Kidney (tissue), 14 donors: ENCODE data around the gene CNOT4. TPM values are rescaled to one million over a fixed set of nuclear protein-coding genes. Genes with fewer than 3 reads are reported as not detected.

Experiments used
- DNase-seq, 5 donors: peaks; one replicate each; pipeline ENCODE4 v3.0.0-alpha.2; 2013 to 2020
- FAIRE-seq: peaks from 2 replicates; lab custom pipeline; 2012; peaks lifted over from hg19 to GRCh38; lab: Jason Lieb, UNC
- H3K27ac ChIP-seq, 2 donors: one replicate each; pipeline ENCODE4 v1.7.0; 2013; ENCODE audit warnings: low read depth in 2 of 2, low read length in 2 of 2, inconsistent platforms in 1 of 2
- H3K27me3 ChIP-seq: one replicate; pipeline ENCODE4 v1.7.1; 2013; ENCODE audit warnings: low read length, inconsistent platforms; ENCODE audit not compliant: control insufficient read depth, insufficient read depth
- H3K36me3 ChIP-seq, 3 donors: one replicate each; pipeline versions ENCODE4 v1.7.0 to v1.7.1; 2013; ENCODE audit warnings: low read length in 3 of 3, control low read depth in 1 of 3, inconsistent platforms in 1 of 3; ENCODE audit not compliant: insufficient read depth in 3 of 3, control insufficient read depth in 2 of 3
- H3K4me1 ChIP-seq, 3 donors: one replicate each; pipeline versions ENCODE4 v1.7.0 to v1.7.1; 2013; ENCODE audit warnings: low read length in 3 of 3, inconsistent platforms in 1 of 3, low read depth in 1 of 3; ENCODE audit not compliant: control insufficient read depth in 2 of 3, insufficient read depth in 2 of 3
- H3K4me3 ChIP-seq, 3 donors: one replicate each; pipeline versions ENCODE4 v1.7.0 to v1.8.1; 2013; ENCODE audit warnings: low read length in 3 of 3, control low read depth in 1 of 3, inconsistent platforms in 1 of 3
- H3K9ac ChIP-seq, 3 donors: one replicate each; pipeline versions ENCODE4 v1.7.0 to v1.7.1; 2013; ENCODE audit warnings: low read length in 3 of 3, control low read depth in 1 of 3, inconsistent platforms in 1 of 3
- H3K9me3 ChIP-seq, 3 donors: one replicate each; pipeline versions ENCODE4 v1.7.0 to v1.7.1; 2013; ENCODE audit warnings: low read length in 3 of 3, control low read depth in 1 of 3, inconsistent platforms in 1 of 3; ENCODE audit not compliant: control insufficient read depth in 2 of 3, insufficient read depth in 1 of 3
- CTCF ChIP-seq: IDR thresholded peaks from 3 replicates; pipeline ENCODE4 v1.5.1; 2012; ENCODE audit warnings: mild to moderate bottlenecking, moderate library complexity, borderline replicate concordance; ENCODE audit not compliant: insufficient read depth; ENCODE audit errors: extremely low read depth
- intact Hi-C: fragments of 100-400 bp; cut with DNase I; formaldehyde crosslinking; loops from one replicate; pipeline ENCODE4 v1.11.1; 2022
- polyA plus RNA-seq: library from polyadenylated mRNA; stranded (reverse); fragments of 350-450 nt; fragmentation: Illumina TruSeq; extraction: RNeasy Lipid Tissue Mini Kit (QIAGEN cat#74804); gene quantifications from one replicate; pipeline ENCODE4 v1.2.3, GENCODE V29; 2014; ENCODE audit warnings: low read depth, low replicate concordance; ENCODE audit not compliant: insufficient read depth
- total RNA-seq: library from RNA; stranded (reverse); fragmentation: NEBNext Ultra II Directional; extraction: Animal tissue kit (Norgen Biotek cat#: 25700); gene quantifications from one replicate; pipeline ENCODE4 v1.2.1, GENCODE V29; 2021
- donor health status: control.
- donor health status: control.
- donor health status: control.
- donor health status: control.
- donor health status: control.
- donor health status: DM: yes; HTN: yes; CAD: no.
- donor health status: Normal renal cell carcinoma (clear cell type).

The CNOT4 gene
- total and polyA plus RNA-seq, 2 donors from 2014 or later, result 8.4 to 26.2 TPM

GRCh38 chr7:135486261-135486920 lies 23.5 kb downstream of the CNOT4 start:
- intact Hi-C loops, result no loop called here
- Histone ChIP-seq H3K4me3 (no peak overlapping the region), H3K27me3 (no peaks in the 10 kb centered on the region), H3K36me3 (no peaks in the 10 kb centered on the region), H3K9me3 (no peaks in the 10 kb centered on the region), H3K4me1 (no peaks in the 10 kb centered on the region), H3K27ac (no peak overlapping the region), H3K9ac (no peak overlapping the region)
- TF ChIP-seq CTCF, result no peak
- FAIRE-seq, result no peak
- no peak for DNase-seq

- no peaks in the 10 kb centered on the region for H3K36me3 ChIP-seq
- no peak for FAIRE-seq
These were observed 28.3 kb downstream of the CNOT4 start for GRCh38 chr7:135481598-135481979.

GRCh38 chr7:135480966-135481597 lies 28.8 kb downstream of the CNOT4 start:
- no peak overlapping the region for H3K27ac ChIP-seq
- H3K4me1 ChIP-seq, result no peaks in the 10 kb centered on the region
- H3K27me3 ChIP-seq, result no peaks in the 10 kb centered on the region
- FAIRE-seq, result peak; percentile 8
- H3K9me3 ChIP-seq, result no peaks in the 10 kb centered on the region
- no peaks in the 10 kb centered on the region for H3K36me3 ChIP-seq
- H3K4me3 ChIP-seq, result no peak overlapping the region
- H3K9ac ChIP-seq, result no peak overlapping the region
- no peak for DNase-seq
- intact Hi-C loops, result no loop called here
- no peak for TF ChIP-seq CTCF

More at GRCh38 chr7:135481598-135481979, 28.3 kb downstream of the CNOT4 start:
- no peak for TF ChIP-seq CTCF
- H3K9ac ChIP-seq, result no peak overlapping the region
- H3K27ac ChIP-seq, result no peak overlapping the region
- H3K27me3 ChIP-seq, result no peaks in the 10 kb centered on the region
- H3K4me1 ChIP-seq, result no peaks in the 10 kb centered on the region
- no peak overlapping the region for H3K4me3 ChIP-seq
- no peaks in the 10 kb centered on the region for H3K9me3 ChIP-seq
- DNase-seq, result no peak
- intact Hi-C loops, result no loop called here
